K562 (cell line): Measurements from ENCODE around the gene DHX38.

ENCODE experiments used
- CCAR2 ChIP-seq: fragments of 200-400 bp; formaldehyde crosslinking; IDR thresholded peaks from 2 replicates; pipeline ENCODE4 v1.6.1; 2017; ENCODE audit warnings: mild to moderate bottlenecking, low read depth, low read length
- CHD4 ChIP-seq: fragments of 200-600 bp; sonication (generic); IDR thresholded peaks from 3 replicates; pipeline ENCODE4 v1.6.1; 2012; ENCODE audit warnings: low read depth, mild to moderate bottlenecking, mixed read lengths, low read length, inconsistent platforms; ENCODE audit not compliant: insufficient read depth, insufficient replicate concordance, poor library complexity, severe bottlenecking
- FOS ChIP-seq: IDR thresholded peaks from 3 replicates; pipeline ENCODE4 v1.6.1; 2011; ENCODE audit not compliant: insufficient read length; ENCODE audit errors: extremely low read depth
- HDAC2 ChIP-seq: fragments of 450-650 bp; IDR thresholded peaks from 2 replicates; pipeline ENCODE4 v1.6.1; 2016; ENCODE audit warnings: mild to moderate bottlenecking
- KAT8 ChIP-seq: fragments of 450-650 bp; IDR thresholded peaks from 2 replicates; pipeline ENCODE4 v1.6.1; 2016; ENCODE audit warnings: low read depth, mild to moderate bottlenecking
- MAFF ChIP-seq: IDR thresholded peaks from 2 replicates; pipeline ENCODE4 v1.6.1; 2012; ENCODE audit warnings: low read length, improper control_type of control experiment
- NBN ChIP-seq: fragments of 450-650 bp; IDR thresholded peaks from 2 replicates; pipeline ENCODE4 v1.6.1; 2016; ENCODE audit warnings: low read depth, mild to moderate bottlenecking
- POLR2A ChIP-seq: fragments of 450-650 bp; conservative IDR thresholded peaks from 2 replicates; pipeline ENCODE4 v1.6.1; 2016
- ZNF668 ChIP-seq: fragments of 250-450 bp; sonication (Bioruptor Pico); IDR thresholded peaks from 2 replicates; pipeline ENCODE4 v1.8.0; 2022; ENCODE audit warnings: mild to moderate bottlenecking, inconsistent platforms
- TF ChIP-seq, protein P1 (sequence below), 3 experiments: IDR thresholded peaks in 2 of 3; conservative IDR thresholded peaks in 1 of 3; 2 replicates each; pipeline ENCODE4 v1.5.1; 2011 to 2012; ENCODE audit warnings: low read length in 3 of 3, mild to moderate bottlenecking in 3 of 3, control low read depth in 2 of 3, improper control_type of control experiment in 1 of 3, inconsistent platforms in 1 of 3, low read depth in 1 of 3, mixed read lengths in 1 of 3, moderate library complexity in 1 of 3; ENCODE audit not compliant: insufficient read depth in 2 of 3
- TF ChIP-seq, protein P2 (sequence below): sonication (generic); formaldehyde crosslinking; IDR thresholded peaks from 2 replicates; pipeline ENCODE4 v1.5.0; 2020; ENCODE audit warnings: missing genetic modification reagents
- TF ChIP-seq, protein P3 (sequence below): sonication (generic); formaldehyde crosslinking; IDR thresholded peaks from 2 replicates; pipeline ENCODE4 v1.8.1; 2022; ENCODE audit warnings: missing genetic modification reagents
- TF ChIP-seq, protein P4 (sequence below): IDR thresholded peaks from 3 replicates; pipeline ENCODE4 v1.6.1; 2011; ENCODE audit warnings: borderline replicate concordance, mild to moderate bottlenecking; ENCODE audit not compliant: insufficient read length, insufficient read depth
- TF ChIP-seq, protein P5 (sequence below), 2 experiments: fragments of 450-650 bp; formaldehyde crosslinking in 1 of 2; IDR thresholded peaks; 2 replicates each; pipeline versions ENCODE4 v1.4.0 to v1.6.1; 2014 to 2020; ENCODE audit warnings: mild to moderate bottlenecking in 2 of 2, borderline replicate concordance in 1 of 2, low read depth in 1 of 2

DNA sequence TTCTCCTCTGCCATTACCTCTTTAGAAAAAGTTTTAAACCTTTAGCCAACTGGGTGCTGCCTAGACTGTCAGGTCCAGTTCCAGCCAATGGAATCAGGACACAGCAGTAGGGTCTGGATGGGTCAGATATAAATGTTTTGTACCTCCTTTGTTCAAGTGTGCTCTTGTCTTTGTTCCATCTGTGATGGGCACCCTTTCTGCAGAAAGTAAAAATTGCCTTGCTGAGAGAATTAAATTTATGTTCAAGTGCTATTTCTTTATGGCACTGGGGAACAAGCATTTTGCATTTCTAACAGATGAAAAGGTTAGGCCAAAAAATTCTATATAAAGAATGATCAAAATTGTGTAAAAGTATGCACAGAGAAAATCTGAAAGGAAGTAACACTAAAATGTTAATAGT lies 44.5 kb upstream of the DHX38 start:
- TF ChIP-seq CCAR2 (no peak), HDAC2 (no peak), CHD4 (no peak), KAT8 (no peak), MAFF (no peak), POLR2A (no peak), FOS (no peak), ZNF668 (CRISPR knock-in tag) (no peak), NBN (no peak)
- TF ChIP-seq, protein P1, sequence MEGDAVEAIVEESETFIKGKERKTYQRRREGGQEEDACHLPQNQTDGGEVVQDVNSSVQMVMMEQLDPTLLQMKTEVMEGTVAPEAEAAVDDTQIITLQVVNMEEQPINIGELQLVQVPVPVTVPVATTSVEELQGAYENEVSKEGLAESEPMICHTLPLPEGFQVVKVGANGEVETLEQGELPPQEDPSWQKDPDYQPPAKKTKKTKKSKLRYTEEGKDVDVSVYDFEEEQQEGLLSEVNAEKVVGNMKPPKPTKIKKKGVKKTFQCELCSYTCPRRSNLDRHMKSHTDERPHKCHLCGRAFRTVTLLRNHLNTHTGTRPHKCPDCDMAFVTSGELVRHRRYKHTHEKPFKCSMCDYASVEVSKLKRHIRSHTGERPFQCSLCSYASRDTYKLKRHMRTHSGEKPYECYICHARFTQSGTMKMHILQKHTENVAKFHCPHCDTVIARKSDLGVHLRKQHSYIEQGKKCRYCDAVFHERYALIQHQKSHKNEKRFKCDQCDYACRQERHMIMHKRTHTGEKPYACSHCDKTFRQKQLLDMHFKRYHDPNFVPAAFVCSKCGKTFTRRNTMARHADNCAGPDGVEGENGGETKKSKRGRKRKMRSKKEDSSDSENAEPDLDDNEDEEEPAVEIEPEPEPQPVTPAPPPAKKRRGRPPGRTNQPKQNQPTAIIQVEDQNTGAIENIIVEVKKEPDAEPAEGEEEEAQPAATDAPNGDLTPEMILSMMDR (IDR thresholded peaks at IDR 0.05 in 2 of 3, conservative IDR thresholded peaks at IDR 0.05 in 1 of 3; ENCODE audit: insufficient read depth in 2 of 3, low read depth in 1 of 3, low read length in 3 of 3), result no peak
- TF ChIP-seq, protein P2, sequence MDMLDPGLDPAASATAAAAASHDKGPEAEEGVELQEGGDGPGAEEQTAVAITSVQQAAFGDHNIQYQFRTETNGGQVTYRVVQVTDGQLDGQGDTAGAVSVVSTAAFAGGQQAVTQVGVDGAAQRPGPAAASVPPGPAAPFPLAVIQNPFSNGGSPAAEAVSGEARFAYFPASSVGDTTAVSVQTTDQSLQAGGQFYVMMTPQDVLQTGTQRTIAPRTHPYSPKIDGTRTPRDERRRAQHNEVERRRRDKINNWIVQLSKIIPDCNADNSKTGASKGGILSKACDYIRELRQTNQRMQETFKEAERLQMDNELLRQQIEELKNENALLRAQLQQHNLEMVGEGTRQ, result no peak
- TF ChIP-seq, protein P3, sequence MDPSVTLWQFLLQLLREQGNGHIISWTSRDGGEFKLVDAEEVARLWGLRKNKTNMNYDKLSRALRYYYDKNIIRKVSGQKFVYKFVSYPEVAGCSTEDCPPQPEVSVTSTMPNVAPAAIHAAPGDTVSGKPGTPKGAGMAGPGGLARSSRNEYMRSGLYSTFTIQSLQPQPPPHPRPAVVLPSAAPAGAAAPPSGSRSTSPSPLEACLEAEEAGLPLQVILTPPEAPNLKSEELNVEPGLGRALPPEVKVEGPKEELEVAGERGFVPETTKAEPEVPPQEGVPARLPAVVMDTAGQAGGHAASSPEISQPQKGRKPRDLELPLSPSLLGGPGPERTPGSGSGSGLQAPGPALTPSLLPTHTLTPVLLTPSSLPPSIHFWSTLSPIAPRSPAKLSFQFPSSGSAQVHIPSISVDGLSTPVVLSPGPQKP (CRISPR knock-in tag), result no peak
- TF ChIP-seq, protein P4, sequence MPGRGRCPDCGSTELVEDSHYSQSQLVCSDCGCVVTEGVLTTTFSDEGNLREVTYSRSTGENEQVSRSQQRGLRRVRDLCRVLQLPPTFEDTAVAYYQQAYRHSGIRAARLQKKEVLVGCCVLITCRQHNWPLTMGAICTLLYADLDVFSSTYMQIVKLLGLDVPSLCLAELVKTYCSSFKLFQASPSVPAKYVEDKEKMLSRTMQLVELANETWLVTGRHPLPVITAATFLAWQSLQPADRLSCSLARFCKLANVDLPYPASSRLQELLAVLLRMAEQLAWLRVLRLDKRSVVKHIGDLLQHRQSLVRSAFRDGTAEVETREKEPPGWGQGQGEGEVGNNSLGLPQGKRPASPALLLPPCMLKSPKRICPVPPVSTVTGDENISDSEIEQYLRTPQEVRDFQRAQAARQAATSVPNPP, result no peak
- TF ChIP-seq, protein P5, sequence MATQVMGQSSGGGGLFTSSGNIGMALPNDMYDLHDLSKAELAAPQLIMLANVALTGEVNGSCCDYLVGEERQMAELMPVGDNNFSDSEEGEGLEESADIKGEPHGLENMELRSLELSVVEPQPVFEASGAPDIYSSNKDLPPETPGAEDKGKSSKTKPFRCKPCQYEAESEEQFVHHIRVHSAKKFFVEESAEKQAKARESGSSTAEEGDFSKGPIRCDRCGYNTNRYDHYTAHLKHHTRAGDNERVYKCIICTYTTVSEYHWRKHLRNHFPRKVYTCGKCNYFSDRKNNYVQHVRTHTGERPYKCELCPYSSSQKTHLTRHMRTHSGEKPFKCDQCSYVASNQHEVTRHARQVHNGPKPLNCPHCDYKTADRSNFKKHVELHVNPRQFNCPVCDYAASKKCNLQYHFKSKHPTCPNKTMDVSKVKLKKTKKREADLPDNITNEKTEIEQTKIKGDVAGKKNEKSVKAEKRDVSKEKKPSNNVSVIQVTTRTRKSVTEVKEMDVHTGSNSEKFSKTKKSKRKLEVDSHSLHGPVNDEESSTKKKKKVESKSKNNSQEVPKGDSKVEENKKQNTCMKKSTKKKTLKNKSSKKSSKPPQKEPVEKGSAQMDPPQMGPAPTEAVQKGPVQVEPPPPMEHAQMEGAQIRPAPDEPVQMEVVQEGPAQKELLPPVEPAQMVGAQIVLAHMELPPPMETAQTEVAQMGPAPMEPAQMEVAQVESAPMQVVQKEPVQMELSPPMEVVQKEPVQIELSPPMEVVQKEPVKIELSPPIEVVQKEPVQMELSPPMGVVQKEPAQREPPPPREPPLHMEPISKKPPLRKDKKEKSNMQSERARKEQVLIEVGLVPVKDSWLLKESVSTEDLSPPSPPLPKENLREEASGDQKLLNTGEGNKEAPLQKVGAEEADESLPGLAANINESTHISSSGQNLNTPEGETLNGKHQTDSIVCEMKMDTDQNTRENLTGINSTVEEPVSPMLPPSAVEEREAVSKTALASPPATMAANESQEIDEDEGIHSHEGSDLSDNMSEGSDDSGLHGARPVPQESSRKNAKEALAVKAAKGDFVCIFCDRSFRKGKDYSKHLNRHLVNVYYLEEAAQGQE (IDR thresholded peaks at IDR 0.05; ENCODE audit: borderline replicate concordance), result no peak
- TF ChIP-seq, protein P5 (CRISPR knock-in tag; IDR thresholded peaks at IDR 0.05; ENCODE audit: low read depth), result no peak
